Measurements from ENCODE around the gene PRR5.

PRR5 gene

GRCh38 chr22:44764373-44764772, 62.4 kb downstream of the PRR5 start:
- CTCF ChIA-PET = no interaction called here
- TF ChIP-seq CTCF (IDR thresholded peaks at IDR 0.05; ENCODE audit: control extremely low read depth, extremely low read depth, low read depth, missing control alignments) = no peak
- DNase-seq (ENCODE audit: extremely low spot score) = no peak
- POLR2A ChIA-PET = no interaction called here

- DNase-seq (ENCODE audit: extremely low spot score) = no peak
- TF ChIP-seq CTCF (IDR thresholded peaks at IDR 0.05; ENCODE audit: control extremely low read depth, extremely low read depth, low read depth, missing control alignments) = no peak
- ChIA-PET CTCF (no interaction called here), POLR2A (no interaction called here)
Measured at GRCh38 chr22:44764974-44765373, 63.0 kb downstream of the PRR5 start.

- TF ChIP-seq CTCF (IDR thresholded peaks at IDR 0.05; ENCODE audit: control extremely low read depth, extremely low read depth, low read depth, missing control alignments) = no peak
- CTCF ChIA-PET = no interaction called here
- POLR2A ChIA-PET = no interaction called here
- no peak for DNase-seq (ENCODE audit: extremely low spot score)
Measured at GRCh38 chr22:44765571-44766285, 63.7 kb downstream of the PRR5 start.

GRCh38 chr22:44773082-44773481, 71.1 kb downstream of the PRR5 start:
- no peak for DNase-seq (ENCODE audit: extremely low spot score)
- no peak for TF ChIP-seq CTCF (IDR thresholded peaks at IDR 0.05; ENCODE audit: control extremely low read depth, extremely low read depth, low read depth, missing control alignments)
- ChIA-PET CTCF (no interaction called here), POLR2A (no interaction called here)

DNA sequence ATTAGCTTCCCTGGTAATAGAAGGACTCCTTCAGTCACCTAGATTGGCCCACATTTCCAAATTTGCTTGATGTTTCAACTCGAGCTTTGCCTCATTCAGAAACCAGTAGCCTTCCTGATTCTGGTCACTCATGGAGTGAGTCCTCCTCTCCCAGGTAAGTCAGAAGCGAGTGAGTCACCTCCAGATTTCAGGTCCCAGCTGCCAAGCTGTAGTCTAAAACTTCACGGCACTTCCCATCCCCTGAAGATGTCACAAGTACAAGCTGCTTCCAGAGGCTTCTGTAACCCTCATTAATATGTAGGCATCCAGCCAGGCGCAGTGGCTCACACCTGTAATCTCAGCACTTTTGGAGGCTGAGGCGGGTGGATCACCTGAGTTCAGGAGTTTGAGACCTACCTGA, 73.9 kb downstream of the PRR5 start:
- DNase-seq (ENCODE audit: extremely low spot score) = no peak
- ChIA-PET POLR2A (no interaction called here), CTCF (no interaction called here)
- no peak for TF ChIP-seq CTCF (IDR thresholded peaks at IDR 0.05; ENCODE audit: control extremely low read depth, extremely low read depth, low read depth, missing control alignments)

DNA sequence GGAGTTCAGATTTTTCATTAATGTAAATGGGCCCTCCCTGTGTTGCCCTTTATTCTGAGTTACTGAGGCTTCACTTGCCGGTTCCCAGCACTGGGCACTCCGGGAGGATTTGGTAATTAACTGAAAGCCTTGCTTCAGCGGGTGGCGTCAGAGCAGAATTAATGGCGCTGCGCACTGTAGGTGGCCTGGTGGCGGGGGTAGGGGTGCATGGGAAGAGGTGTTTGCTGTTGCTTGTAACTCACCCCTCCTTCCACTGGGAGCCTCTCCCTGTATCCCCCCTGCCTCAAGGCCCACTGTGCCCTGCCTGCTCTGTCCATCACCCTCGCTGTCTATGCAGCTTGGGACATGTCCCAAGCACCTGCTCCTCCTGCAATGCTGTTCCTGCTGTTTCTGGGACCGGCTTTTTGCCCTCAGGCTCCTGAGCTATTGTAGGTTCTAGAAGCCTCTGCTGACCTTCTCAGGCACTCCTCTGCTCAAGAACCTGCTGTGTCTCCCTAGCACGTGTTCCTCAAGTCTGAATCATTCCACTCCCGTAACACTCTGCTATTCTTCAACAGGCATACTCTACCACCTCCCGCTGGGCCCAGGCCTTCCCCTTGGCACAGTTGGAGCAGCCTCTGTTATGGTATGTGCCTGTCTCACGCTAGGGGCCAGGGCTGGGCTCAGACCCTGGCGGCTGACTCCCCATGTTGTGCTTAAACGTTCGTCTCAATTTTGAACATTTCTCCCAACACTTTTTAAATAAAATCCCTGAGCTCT, 74.8 kb downstream of the PRR5 start:
- ChIA-PET CTCF (no interaction called here), POLR2A (no interaction called here)
- no peak for DNase-seq (ENCODE audit: extremely low spot score)
- no peak for TF ChIP-seq CTCF (IDR thresholded peaks at IDR 0.05; ENCODE audit: control extremely low read depth, extremely low read depth, low read depth, missing control alignments)
